ENCODE results near the gene PRDX2. TPM values are rescaled to one million over a fixed set of nuclear protein-coding genes. Genes with fewer than 3 reads are reported as not detected.

The PRDX2 gene
- total RNA-seq, 1 donor from 2014 or later, result 259 TPM

DNA sequence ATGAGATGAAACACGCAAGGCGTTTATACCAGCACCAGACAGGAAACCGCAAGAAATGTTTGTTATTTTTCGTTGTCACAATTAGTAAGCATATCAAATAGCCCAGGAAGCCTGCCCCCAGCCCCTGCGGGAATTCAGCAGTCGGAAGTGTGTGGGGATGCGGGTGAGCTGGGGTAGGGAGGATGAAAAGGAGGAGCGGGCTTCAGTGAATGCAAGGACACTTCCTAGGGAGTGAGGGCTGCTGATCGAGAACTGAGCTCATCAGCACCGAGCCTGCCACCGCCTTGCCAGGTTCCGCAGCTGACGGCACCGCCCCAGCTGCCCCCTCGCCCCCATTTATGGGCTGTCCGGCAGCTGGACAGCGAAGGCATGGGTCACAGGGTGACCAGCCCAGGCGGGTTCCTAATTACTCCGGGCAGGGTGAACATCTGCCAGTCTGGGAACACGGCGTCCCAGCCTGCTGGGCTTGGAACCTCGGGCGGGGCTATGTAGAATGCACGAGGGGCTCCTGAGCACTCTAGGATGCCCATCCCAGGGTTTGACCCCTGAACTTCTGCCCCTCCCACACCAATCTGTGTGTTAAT is 51.6 kb downstream of the PRDX2 start:
- TF ChIP-seq, protein P1, sequence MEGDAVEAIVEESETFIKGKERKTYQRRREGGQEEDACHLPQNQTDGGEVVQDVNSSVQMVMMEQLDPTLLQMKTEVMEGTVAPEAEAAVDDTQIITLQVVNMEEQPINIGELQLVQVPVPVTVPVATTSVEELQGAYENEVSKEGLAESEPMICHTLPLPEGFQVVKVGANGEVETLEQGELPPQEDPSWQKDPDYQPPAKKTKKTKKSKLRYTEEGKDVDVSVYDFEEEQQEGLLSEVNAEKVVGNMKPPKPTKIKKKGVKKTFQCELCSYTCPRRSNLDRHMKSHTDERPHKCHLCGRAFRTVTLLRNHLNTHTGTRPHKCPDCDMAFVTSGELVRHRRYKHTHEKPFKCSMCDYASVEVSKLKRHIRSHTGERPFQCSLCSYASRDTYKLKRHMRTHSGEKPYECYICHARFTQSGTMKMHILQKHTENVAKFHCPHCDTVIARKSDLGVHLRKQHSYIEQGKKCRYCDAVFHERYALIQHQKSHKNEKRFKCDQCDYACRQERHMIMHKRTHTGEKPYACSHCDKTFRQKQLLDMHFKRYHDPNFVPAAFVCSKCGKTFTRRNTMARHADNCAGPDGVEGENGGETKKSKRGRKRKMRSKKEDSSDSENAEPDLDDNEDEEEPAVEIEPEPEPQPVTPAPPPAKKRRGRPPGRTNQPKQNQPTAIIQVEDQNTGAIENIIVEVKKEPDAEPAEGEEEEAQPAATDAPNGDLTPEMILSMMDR (IDR thresholded peaks at IDR 0.05), result no peak
- Histone ChIP-seq H3K27me3 (no peaks in the 10 kb centered on the region), H3K4me1 (no peaks in the 10 kb centered on the region), H3K9me3 (no peaks in the 10 kb centered on the region), H3K4me3 (no peak overlapping the region), H3K27ac (no peak overlapping the region), H3K36me3 (peaks cover 28 to 32% of the 10 kb centered on the region in 2 donors)
- intact Hi-C loops (cut with DNase I), result no loop called here
- no peak for DNase-seq (ENCODE audit: low spot score in 2 of 2)

DNA sequence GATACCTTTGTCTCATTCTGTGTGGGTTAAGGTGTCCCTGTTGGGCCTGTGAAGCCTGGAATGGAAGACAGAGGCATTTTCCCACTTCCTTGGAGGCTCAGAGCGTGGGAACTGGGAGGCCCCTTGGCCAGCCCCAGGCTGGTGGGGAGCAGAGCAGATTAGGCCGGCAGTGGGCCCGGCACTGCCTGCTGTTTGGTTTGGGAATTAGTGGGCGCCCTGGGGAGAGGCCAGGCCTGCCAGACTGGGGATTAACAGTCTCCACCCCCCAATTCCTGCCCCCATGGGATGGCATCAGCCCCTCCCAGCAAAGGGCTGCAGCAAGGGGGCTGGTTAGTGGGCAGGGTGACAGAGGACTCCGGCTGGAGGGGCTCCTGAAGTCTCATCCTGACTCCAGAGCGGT is 53.1 kb downstream of the PRDX2 start:
- Histone ChIP-seq H3K4me1 (no peaks in the 10 kb centered on the region), H3K4me3 (no peak overlapping the region), H3K27me3 (no peaks in the 10 kb centered on the region), H3K36me3 (peaks cover 36 to 40% of the 10 kb centered on the region in 2 donors), H3K27ac (no peak overlapping the region), H3K9me3 (no peaks in the 10 kb centered on the region)
- TF ChIP-seq, protein P1 (IDR thresholded peaks at IDR 0.05), result no peak
- no peak for DNase-seq (ENCODE audit: low spot score in 2 of 2)
- intact Hi-C loops (cut with DNase I), result no loop called here

Other genes with a start within 250 kb of the PRDX2 start
- 27.8 TPM for gene ZNF490, start 191.0 kb downstream of the PRDX2 start, total RNA-seq
- 6.9 TPM for gene ZNF791, start 190.9 kb downstream of the PRDX2 start, total RNA-seq
- gene MAN2B1, start 135.1 kb downstream of the PRDX2 start, total RNA-seq, result 36.3 TPM
- gene WDR83, start 135.0 kb downstream of the PRDX2 start, total RNA-seq, result 12.0 TPM
- gene DHPS, start 119.9 kb downstream of the PRDX2 start, total RNA-seq, result 160 TPM
- gene GNG14, start 113.8 kb downstream of the PRDX2 start, total RNA-seq, result not detected
- gene FBXW9, start 105.2 kb downstream of the PRDX2 start, total RNA-seq, result 7.6 TPM
- 82.6 TPM for gene TNPO2, start 77.9 kb downstream of the PRDX2 start, total RNA-seq
- 338 TPM for gene TRIR, start 67.1 kb downstream of the PRDX2 start, total RNA-seq
- 43.6 TPM for gene GET3, start 64.3 kb downstream of the PRDX2 start, total RNA-seq
- gene BEST2, start 50.0 kb downstream of the PRDX2 start, total RNA-seq, result not detected
- gene HOOK2, start 26.2 kb downstream of the PRDX2 start, total RNA-seq, result 58.5 TPM
- 3,581 TPM for gene JUNB, start 10.3 kb downstream of the PRDX2 start, total RNA-seq
- not detected for gene THSD8, start 269 bp upstream of the PRDX2 start, total RNA-seq
- gene RNASEH2A, start 4.8 kb upstream of the PRDX2 start, total RNA-seq, result 3.4 TPM
- gene RTBDN, start 32.8 kb upstream of the PRDX2 start, total RNA-seq, result not detected
- 2.0 TPM for gene MAST1, start 36.7 kb upstream of the PRDX2 start, total RNA-seq
- gene DNASE2, start 79.6 kb upstream of the PRDX2 start, total RNA-seq, result 76.8 TPM
- not detected for gene KLF1, start 85.4 kb upstream of the PRDX2 start, total RNA-seq
- gene GCDH, start 89.4 kb upstream of the PRDX2 start, total RNA-seq, result 20.6 TPM
- gene SYCE2, start 117.5 kb upstream of the PRDX2 start, total RNA-seq, result not detected
- gene FARSA, start 131.9 kb upstream of the PRDX2 start, total RNA-seq, result 21.3 TPM
- gene CALR, start 136.8 kb upstream of the PRDX2 start, total RNA-seq, result 297 TPM
- 146 TPM for gene RAD23A, start 144.1 kb upstream of the PRDX2 start, total RNA-seq
- gene GADD45GIP1, start 155.4 kb upstream of the PRDX2 start, total RNA-seq, result 42.7 TPM
- gene DAND5, start 167.8 kb upstream of the PRDX2 start, total RNA-seq, result not detected
- 76.5 TPM for gene NFIX, start 193.7 kb upstream of the PRDX2 start, total RNA-seq

Measured in ascending aorta (tissue), 2 donors.